ENCODE results near the gene DCLK2. TPM values are rescaled to one million over a fixed set of nuclear protein-coding genes. Genes with fewer than 3 reads are reported as not detected.
A peak's percentile ranks its signal among the peaks of the same experiment; 100 is the strongest.

Gene DCLK2
- total and polyA plus RNA-seq, 11 donors: 6.4 to 38.4 (median 15.4) TPM

DNA sequence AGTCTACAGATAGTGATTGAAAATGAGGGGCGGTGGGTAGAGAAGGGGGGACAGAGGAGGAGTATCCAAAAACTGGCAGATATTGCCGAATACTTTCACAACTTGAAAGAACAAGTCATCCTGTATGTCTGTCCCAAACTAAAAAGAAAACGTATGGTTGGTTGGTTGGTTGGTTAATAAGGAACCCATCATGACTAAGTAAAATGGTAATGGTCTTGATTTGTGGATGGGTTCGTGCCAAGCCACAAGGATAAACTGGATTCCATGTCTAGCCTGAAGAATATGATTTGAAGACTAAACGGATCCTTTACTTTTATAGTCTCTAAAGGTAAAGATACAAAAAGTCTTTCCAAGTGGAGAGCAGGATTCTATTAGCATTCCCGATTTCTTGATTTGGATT, 208.4 kb downstream of the DCLK2 start:
- peaks cover 0 to 6% (median 0%) of the 10 kb centered on the region in 12 donors for H3K4me1 ChIP-seq
- no peaks in the 10 kb centered on the region for H3K9me3 ChIP-seq
- DNase-seq: no peak
- WGBS, 4 donors: 89 to 97% (median 91%) methylated on average over 6 of the region's 6 CpGs
- no peaks in the 10 kb centered on the region for H3K27me3 ChIP-seq
- TF ChIP-seq, protein P1, sequence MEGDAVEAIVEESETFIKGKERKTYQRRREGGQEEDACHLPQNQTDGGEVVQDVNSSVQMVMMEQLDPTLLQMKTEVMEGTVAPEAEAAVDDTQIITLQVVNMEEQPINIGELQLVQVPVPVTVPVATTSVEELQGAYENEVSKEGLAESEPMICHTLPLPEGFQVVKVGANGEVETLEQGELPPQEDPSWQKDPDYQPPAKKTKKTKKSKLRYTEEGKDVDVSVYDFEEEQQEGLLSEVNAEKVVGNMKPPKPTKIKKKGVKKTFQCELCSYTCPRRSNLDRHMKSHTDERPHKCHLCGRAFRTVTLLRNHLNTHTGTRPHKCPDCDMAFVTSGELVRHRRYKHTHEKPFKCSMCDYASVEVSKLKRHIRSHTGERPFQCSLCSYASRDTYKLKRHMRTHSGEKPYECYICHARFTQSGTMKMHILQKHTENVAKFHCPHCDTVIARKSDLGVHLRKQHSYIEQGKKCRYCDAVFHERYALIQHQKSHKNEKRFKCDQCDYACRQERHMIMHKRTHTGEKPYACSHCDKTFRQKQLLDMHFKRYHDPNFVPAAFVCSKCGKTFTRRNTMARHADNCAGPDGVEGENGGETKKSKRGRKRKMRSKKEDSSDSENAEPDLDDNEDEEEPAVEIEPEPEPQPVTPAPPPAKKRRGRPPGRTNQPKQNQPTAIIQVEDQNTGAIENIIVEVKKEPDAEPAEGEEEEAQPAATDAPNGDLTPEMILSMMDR (IDR thresholded peaks at IDR 0.05): no peak
- no peak overlapping the region for H3K4me3 ChIP-seq
- peaks cover 0 to 21% (median 5%) of the 10 kb centered on the region in 9 donors for H3K36me3 ChIP-seq
- intact Hi-C loops (cut with DNase I): no loop called here
- no peak for ATAC-seq
- no peak overlapping the region for H3K27ac ChIP-seq

DNA sequence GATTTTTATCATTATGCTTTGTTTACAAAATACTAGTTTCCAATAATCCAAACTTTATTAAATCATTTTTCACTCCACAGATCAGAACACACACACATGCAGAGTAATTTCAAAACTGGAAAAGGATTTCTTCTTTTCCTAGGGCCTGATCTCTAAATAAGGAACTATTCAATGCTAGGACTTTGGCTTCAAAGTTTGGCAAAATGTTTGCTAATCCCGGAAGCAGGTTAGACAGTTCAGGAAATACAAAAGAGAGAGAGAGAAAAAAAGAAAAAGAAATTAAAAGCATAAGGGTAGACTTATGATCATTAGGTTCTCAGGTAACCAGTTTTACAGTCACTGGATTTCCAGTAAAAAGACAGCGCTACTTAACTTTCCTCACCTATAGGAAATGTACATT, 211.0 kb downstream of the DCLK2 start:
- Histone ChIP-seq H3K36me3 (peaks cover 0 to 12% (median 0%) of the 10 kb centered on the region in 9 donors), H3K9me3 (peaks cover 0 to 4% (median 0%) of the 10 kb centered on the region in 12 donors), H3K27ac (no peak overlapping the region), H3K27me3 (no peaks in the 10 kb centered on the region), H3K4me3 (no peak overlapping the region), H3K4me1 (peaks cover 0 to 6% (median 0%) of the 10 kb centered on the region in 12 donors)
- TF ChIP-seq POLR2A (IDR thresholded peaks at IDR 0.05): no peak
- TF ChIP-seq, protein P1 (IDR thresholded peaks at IDR 0.05): no peak
- intact Hi-C loops (cut with DNase I): no loop called here
- ATAC-seq: no peak
- WGBS, 4 donors: 80 to 86% (median 81%) methylated on average over 2 of the region's 2 CpGs
- DNase-seq: no peak

DNA sequence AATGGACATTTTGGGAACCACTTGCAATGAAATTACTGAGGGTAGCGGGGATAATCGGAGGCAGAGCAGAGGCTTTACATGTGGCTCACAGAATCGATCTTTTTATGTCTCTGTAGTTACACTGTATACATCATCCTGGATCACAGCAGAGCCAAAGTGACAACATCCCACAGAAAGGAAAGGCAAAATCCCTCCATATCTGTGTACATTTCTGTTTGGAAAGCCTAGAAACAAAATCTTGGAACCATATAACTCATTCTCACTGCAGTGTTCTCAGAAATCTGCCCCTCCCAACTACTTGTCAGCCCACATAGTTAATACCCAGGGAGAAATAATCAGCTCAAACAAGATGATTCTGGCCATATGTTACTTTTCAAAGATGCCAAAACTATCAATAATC, 211.6 kb downstream of the DCLK2 start:
- DNase-seq: no peak
- Histone ChIP-seq H3K9me3 (peaks cover 0 to 4% (median 0%) of the 10 kb centered on the region in 12 donors), H3K4me3 (no peak overlapping the region), H3K36me3 (peaks cover 0 to 12% (median 0%) of the 10 kb centered on the region in 9 donors), H3K27ac (no peak overlapping the region), H3K27me3 (no peaks in the 10 kb centered on the region), H3K4me1 (peaks cover 0 to 6% (median 0%) of the 10 kb centered on the region in 12 donors)
- intact Hi-C loops (cut with DNase I): no loop called here
- 87 to 89% (median 88%) methylated on average over 3 of the region's 3 CpGs for WGBS, 4 donors
- no peak for ATAC-seq
- no peak for TF ChIP-seq POLR2A (IDR thresholded peaks at IDR 0.05)
- TF ChIP-seq, protein P1 (IDR thresholded peaks at IDR 0.05): no peak

DNA sequence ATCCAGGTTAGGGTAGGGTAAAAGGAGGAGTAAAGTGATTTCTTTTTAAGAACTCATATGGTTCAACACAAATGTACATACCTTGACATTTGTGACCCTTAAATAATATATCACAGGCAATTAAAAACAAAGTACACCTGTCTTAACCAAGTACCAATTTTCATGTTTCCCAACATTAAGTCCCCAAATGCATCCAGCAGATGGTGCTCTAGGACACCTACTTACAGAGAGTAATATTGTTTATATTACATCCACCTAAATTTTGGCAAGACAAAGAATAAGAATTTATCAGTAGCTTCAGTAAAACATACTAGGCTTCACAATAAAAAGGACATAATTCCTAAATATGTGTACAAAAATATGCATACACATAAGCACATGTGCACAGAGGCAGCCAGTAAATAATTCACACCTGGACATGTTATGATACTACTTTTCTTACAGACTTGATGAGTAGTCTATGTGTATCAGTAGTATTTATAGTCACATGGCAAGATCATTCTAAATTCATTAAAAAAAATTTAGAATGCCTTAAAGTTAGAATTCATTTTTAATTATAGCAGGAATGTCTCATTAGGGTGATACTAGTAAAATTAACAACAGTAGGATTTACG, 219.7 kb downstream of the DCLK2 start:
- Histone ChIP-seq H3K27me3 (no peaks in the 10 kb centered on the region), H3K4me3 (no peak overlapping the region), H3K27ac (peak overlapping the region in 1 of 12 donors; percentile 49), H3K36me3 (peaks cover 0 to 5% (median 0%) of the 10 kb centered on the region in 9 donors), H3K4me1 (no peaks in the 10 kb centered on the region), H3K9me3 (no peaks in the 10 kb centered on the region)
- DNase-seq: peak in 1 of 5 donors; percentile 27
- 91 to 99% (median 95%) methylated on average over 1 of the region's 1 CpG for WGBS, 4 donors
- ATAC-seq: no peak
- intact Hi-C loops (cut with DNase I): loop anchor here (2.0 to 5.0 kb wide), 2 partner anchors 569 kb away; no protein-coding TSS in a partner anchor
- TF ChIP-seq POLR2A (IDR thresholded peaks at IDR 0.05): no peak
- TF ChIP-seq, protein P1 (IDR thresholded peaks at IDR 0.05): peak; percentile 43 to 75 (median 62)
